WERI-Rb-1 (cell line): ENCODE results near the gene CD8A.

Source experiments
- DNase-seq: peaks from one replicate; pipeline ENCODE4 v3.0.0-alpha.2; 2020
- H3K27ac ChIP-seq: fragments of 250-450 bp; sonication (Bioruptor Pico); 2 replicates; pipeline ENCODE4 v1.5.1; 2020; ENCODE audit warnings: mild to moderate bottlenecking, moderate library complexity
- H3K27me3 ChIP-seq: fragments of 250-450 bp; sonication (Bioruptor Pico); 2 replicates; pipeline ENCODE4 v1.5.1; 2021; ENCODE audit warnings: mild to moderate bottlenecking, low read depth, moderate library complexity; ENCODE audit not compliant: insufficient read depth, severe bottlenecking
- H3K36me3 ChIP-seq: fragments of 250-450 bp; sonication (Bioruptor Pico); 2 replicates; pipeline ENCODE4 v1.5.1; 2020; ENCODE audit warnings: mild to moderate bottlenecking, moderate library complexity
- H3K4me3 ChIP-seq: 2 replicates; pipeline ENCODE4 v1.5.1; 2011; ENCODE audit warnings: low read depth, mild to moderate bottlenecking, control low read depth, low read length
- H3K9me3 ChIP-seq: fragments of 250-450 bp; sonication (Bioruptor Pico); 2 replicates; pipeline ENCODE4 v1.5.1; 2021; ENCODE audit warnings: mild to moderate bottlenecking, moderate library complexity; ENCODE audit not compliant: severe bottlenecking
- TF ChIP-seq, protein P1 (sequence below): IDR thresholded peaks from 2 replicates; pipeline ENCODE4 v1.5.1; 2011; ENCODE audit warnings: low read depth, mild to moderate bottlenecking, control low read depth, inconsistent platforms, low read length

Gene CD8A

DNA sequence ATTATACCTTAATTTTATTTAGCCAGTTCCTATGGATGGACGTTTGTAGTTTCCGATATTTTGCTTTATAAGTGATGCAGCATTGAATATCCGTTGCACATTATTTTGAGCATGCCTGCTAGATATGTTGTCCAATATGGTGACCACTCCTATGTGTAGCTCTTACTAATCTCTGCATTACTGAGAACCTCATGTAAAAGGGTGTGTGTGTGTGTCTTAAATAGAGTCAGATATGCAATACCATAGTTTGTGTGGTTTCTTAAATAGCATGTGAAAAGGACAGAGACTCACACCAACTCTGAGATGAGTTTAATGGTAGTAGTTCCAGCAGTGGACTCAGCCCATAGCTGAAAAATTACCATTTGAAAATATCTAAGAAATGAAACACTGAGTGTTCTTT, 32.3 kb downstream of the CD8A start:
- H3K36me3 ChIP-seq = peaks cover 33% of the 10 kb centered on the region
- H3K27me3 ChIP-seq = no peaks in the 10 kb centered on the region
- H3K4me3 ChIP-seq = no peak overlapping the region
- TF ChIP-seq, protein P1, sequence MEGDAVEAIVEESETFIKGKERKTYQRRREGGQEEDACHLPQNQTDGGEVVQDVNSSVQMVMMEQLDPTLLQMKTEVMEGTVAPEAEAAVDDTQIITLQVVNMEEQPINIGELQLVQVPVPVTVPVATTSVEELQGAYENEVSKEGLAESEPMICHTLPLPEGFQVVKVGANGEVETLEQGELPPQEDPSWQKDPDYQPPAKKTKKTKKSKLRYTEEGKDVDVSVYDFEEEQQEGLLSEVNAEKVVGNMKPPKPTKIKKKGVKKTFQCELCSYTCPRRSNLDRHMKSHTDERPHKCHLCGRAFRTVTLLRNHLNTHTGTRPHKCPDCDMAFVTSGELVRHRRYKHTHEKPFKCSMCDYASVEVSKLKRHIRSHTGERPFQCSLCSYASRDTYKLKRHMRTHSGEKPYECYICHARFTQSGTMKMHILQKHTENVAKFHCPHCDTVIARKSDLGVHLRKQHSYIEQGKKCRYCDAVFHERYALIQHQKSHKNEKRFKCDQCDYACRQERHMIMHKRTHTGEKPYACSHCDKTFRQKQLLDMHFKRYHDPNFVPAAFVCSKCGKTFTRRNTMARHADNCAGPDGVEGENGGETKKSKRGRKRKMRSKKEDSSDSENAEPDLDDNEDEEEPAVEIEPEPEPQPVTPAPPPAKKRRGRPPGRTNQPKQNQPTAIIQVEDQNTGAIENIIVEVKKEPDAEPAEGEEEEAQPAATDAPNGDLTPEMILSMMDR = no peak
- no peak overlapping the region for H3K27ac ChIP-seq
- no peak for DNase-seq
- H3K9me3 ChIP-seq = no peaks in the 10 kb centered on the region

DNA sequence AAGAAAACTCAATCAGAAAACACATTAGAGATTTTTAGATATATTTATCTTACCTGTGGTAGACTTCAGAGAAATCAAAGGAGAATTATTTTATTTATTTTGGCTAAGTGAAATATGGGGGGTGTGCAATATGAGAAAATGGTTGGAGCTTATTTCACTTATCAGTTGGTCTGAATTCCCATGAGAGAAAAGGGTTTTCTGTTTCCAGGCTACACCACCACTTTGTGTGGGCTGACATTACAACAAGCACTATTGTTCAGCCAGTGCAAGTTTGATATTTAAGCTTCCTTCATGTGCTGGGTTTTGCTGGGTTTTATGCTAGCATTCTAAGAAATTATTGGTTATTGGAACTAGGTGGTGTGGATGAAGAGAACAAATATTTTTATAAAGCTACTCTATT, 37.1 kb downstream of the CD8A start:
- H3K27ac ChIP-seq = no peak overlapping the region
- H3K27me3 ChIP-seq = no peaks in the 10 kb centered on the region
- no peak for DNase-seq
- H3K9me3 ChIP-seq = no peaks in the 10 kb centered on the region
- no peak overlapping the region for H3K4me3 ChIP-seq
- TF ChIP-seq, protein P1 = no peak
- H3K36me3 ChIP-seq = peaks cover 52% of the 10 kb centered on the region

DNA sequence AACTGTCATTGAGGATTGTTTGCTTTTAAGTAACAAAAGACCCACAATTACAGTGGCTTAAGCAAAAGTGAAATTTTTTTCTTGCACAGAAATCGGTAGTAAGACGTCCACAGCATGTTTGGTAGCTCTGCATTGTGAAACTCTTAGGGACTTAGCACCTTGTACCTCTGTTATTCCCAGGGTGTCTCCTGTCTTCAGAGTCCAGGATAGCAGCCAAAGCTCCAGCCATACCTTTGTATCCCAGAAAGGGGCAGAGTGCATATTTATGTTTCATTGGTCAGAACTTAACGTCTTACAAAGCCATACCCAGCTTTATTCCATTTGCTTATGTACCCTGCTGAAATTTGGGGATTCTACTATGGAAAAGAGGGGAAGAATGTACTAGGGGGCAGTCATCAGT, 37.8 kb downstream of the CD8A start:
- no peaks in the 10 kb centered on the region for H3K27me3 ChIP-seq

DNA sequence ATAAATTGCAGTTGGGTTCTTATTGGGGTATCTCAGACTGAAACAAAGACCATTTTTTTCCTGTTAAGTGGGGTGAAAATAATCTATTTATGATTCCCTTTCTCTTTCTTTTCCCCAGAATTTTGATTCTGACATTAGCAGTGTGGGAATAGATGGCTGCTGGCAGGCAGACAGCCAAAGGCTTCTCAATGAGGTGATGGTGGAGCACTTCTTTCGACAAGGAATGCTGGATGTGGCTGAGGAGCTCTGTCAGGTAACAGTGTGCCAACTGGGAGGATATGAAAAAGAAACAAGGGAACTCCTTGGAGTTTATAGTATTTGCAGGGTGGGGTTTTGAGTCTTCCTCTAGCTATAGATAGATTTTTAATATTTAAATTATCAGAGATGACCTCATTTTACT, 38.9 kb downstream of the CD8A start:
- H3K27me3 ChIP-seq = no peaks in the 10 kb centered on the region
- peaks cover 50% of the 10 kb centered on the region for H3K36me3 ChIP-seq
- H3K9me3 ChIP-seq = no peaks in the 10 kb centered on the region
- H3K27ac ChIP-seq = no peak overlapping the region
- DNase-seq = no peak
- TF ChIP-seq, protein P1 = no peak
- no peak overlapping the region for H3K4me3 ChIP-seq

More for the DNA sequence above, 37.8 kb downstream of the CD8A start:
- no peak for DNase-seq
- Histone ChIP-seq H3K36me3 (peaks cover 52% of the 10 kb centered on the region), H3K27ac (no peak overlapping the region), H3K4me3 (no peak overlapping the region), H3K9me3 (no peaks in the 10 kb centered on the region)
- TF ChIP-seq, protein P1 = no peak

DNA sequence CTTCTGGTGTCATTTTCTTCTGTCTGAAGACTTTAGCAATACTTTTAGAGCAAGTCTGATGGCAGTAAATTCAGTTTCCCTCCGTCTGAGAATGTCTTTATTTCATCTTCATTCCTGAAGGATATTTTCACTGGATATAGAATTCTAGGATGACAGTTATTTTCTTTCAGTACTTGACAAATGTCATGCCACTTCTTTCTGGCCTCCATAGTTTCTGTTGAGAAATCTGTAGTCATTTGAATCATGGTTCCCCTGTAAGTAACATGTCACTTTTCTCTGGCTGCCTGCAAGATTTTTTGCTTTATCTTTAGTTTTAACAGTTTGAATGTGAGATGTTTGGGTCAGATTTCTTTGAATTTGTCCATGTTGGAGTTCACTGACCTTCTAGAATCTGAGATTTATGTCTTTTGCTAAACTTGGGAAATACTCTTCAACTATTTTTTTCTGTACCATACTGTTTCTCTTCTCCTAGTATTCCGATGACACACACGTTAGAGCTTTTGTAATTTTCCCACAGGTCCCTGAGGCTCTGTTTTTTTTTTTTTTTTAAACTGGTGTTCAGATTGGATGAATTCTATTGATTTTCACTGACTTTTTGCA, 40.4 kb downstream of the CD8A start:
- TF ChIP-seq, protein P1 = no peak
- H3K4me3 ChIP-seq = no peak overlapping the region
- no peaks in the 10 kb centered on the region for H3K27me3 ChIP-seq
- peaks cover 43% of the 10 kb centered on the region for H3K36me3 ChIP-seq
- DNase-seq = no peak
- H3K27ac ChIP-seq = no peak overlapping the region
- H3K9me3 ChIP-seq = no peaks in the 10 kb centered on the region
